Osteocyte (in vitro differentiated cells): ENCODE data around the gene POGLUT3. TPM values are rescaled to one million over a fixed set of nuclear protein-coding genes. Genes with fewer than 3 reads are reported as not detected.

Experiments used
- DNase-seq: peaks from one replicate; pipeline ENCODE4 v3.0.0; 2021; ENCODE audit warnings: mixed read lengths; ENCODE audit not compliant: unreplicated experiment; ENCODE audit errors: extremely low spot score
- H3K27ac Mint-ChIP-seq: one replicate; pipeline ENCODE4 v1.8.0; 2021; ENCODE audit warnings: mild to moderate bottlenecking, mixed read lengths; ENCODE audit not compliant: unreplicated experiment
- H3K27me3 Mint-ChIP-seq: one replicate; pipeline ENCODE4 v1.8.0; 2021; ENCODE audit warnings: mixed read lengths; ENCODE audit not compliant: unreplicated experiment
- H3K36me3 Mint-ChIP-seq: one replicate; pipeline ENCODE4 v1.8.0; 2021; ENCODE audit warnings: mixed read lengths; ENCODE audit not compliant: unreplicated experiment
- H3K4me1 Mint-ChIP-seq: one replicate; pipeline ENCODE4 v1.8.0; 2021; ENCODE audit warnings: mixed read lengths; ENCODE audit not compliant: unreplicated experiment
- H3K4me3 Mint-ChIP-seq: one replicate; pipeline ENCODE4 v1.8.0; 2021; ENCODE audit warnings: mild to moderate bottlenecking, moderate library complexity, mixed read lengths; ENCODE audit not compliant: unreplicated experiment
- H3K9me3 Mint-ChIP-seq: one replicate; pipeline ENCODE4 v1.8.0; 2021; ENCODE audit warnings: mixed read lengths; ENCODE audit not compliant: unreplicated experiment
- total RNA-seq: library from RNA; stranded (reverse); gene quantifications from 2 replicates; pipeline ENCODE4 v1.2.1, GENCODE V29; 2021
- TF ChIP-seq, protein P1 (sequence below): fragments of 200-600 bp; sonication (generic); IDR thresholded peaks from 2 replicates; pipeline ENCODE4 v1.5.0; 2021; ENCODE audit warnings: antibody characterized with exemption, mild to moderate bottlenecking, moderate library complexity

The POGLUT3 gene
- total RNA-seq, 1 donor from 2014 or later, result 50.7 TPM

DNA sequence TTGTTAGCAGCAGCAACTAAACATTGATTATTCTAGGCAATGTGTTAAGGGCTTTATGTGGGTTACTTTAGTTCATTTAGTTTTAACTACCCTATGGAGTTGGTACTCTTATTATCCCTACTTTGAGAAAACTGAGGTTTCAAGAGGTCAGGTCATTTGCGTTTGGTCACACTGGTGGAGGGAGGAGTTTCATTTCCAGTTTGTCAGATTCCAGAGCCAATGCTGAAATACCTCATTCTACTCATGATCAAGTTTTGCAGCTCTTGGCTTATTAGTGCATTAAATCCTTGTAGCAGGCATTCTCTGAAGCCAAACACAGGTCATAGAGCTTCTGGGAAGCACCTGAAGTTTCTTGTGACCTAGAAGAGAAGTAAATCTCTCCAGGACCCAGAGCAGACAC is 24.1 kb upstream of the POGLUT3 start:
- peaks cover 2% of the 10 kb centered on the region for H3K4me1 Mint-ChIP-seq
- DNase-seq, result no peak
- H3K36me3 Mint-ChIP-seq, result no peaks in the 10 kb centered on the region
- no peak overlapping the region for H3K4me3 Mint-ChIP-seq
- no peaks in the 10 kb centered on the region for H3K9me3 Mint-ChIP-seq
- TF ChIP-seq, protein P1, sequence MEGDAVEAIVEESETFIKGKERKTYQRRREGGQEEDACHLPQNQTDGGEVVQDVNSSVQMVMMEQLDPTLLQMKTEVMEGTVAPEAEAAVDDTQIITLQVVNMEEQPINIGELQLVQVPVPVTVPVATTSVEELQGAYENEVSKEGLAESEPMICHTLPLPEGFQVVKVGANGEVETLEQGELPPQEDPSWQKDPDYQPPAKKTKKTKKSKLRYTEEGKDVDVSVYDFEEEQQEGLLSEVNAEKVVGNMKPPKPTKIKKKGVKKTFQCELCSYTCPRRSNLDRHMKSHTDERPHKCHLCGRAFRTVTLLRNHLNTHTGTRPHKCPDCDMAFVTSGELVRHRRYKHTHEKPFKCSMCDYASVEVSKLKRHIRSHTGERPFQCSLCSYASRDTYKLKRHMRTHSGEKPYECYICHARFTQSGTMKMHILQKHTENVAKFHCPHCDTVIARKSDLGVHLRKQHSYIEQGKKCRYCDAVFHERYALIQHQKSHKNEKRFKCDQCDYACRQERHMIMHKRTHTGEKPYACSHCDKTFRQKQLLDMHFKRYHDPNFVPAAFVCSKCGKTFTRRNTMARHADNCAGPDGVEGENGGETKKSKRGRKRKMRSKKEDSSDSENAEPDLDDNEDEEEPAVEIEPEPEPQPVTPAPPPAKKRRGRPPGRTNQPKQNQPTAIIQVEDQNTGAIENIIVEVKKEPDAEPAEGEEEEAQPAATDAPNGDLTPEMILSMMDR, result no peak
- no peaks in the 10 kb centered on the region for H3K27me3 Mint-ChIP-seq
- H3K27ac Mint-ChIP-seq, result no peak overlapping the region

DNA sequence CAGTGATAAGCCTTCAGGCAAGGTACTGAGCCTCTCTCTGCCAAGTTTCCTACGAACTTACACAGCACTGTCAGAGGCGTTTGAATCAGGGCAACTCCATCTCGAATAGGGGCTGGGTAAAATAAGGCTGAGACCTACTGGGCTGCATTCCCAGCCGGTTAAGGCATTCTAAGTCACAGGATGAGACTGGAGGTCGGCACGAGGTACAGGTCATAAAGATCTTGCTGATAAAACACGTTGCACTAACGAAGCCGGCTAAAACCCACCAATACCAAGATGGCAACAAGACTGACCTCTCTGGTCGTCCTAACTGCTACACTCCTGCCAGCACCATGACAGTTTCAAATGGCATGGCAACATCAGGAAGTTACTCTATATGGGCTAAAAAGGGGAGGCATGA is 20.4 kb upstream of the POGLUT3 start:
- DNase-seq, result no peak

DNA sequence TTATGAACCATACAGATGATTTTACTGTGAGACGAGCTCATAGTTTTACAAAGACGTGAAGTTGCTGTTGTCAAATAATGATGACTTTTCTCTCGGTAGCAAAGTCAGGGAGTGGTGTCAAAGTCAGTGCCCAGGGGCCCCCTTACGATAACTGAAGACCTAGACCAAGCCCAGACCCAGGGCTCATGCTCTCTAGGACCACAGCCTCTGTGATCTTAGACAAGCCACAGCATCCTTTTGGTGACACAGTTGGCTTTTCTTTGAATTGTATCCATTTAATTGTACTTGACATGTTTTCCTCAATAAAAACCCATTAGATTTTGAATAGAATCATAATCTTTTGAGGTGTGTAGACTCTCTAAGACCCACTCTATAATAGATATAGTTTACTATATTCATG is 17.9 kb upstream of the POGLUT3 start:
- H3K27ac Mint-ChIP-seq, result no peak overlapping the region
- no peak overlapping the region for H3K4me3 Mint-ChIP-seq
- peaks cover 29% of the 10 kb centered on the region for H3K4me1 Mint-ChIP-seq
- H3K9me3 Mint-ChIP-seq, result no peaks in the 10 kb centered on the region
- no peaks in the 10 kb centered on the region for H3K27me3 Mint-ChIP-seq
- H3K36me3 Mint-ChIP-seq, result no peaks in the 10 kb centered on the region
- TF ChIP-seq, protein P1, result no peak
- DNase-seq, result no peak

More for the DNA sequence above, 20.4 kb upstream of the POGLUT3 start:
- H3K4me3 Mint-ChIP-seq, result no peak overlapping the region
- H3K27ac Mint-ChIP-seq, result no peak overlapping the region
- no peaks in the 10 kb centered on the region for H3K36me3 Mint-ChIP-seq
- TF ChIP-seq, protein P1, result no peak
- peaks cover 11% of the 10 kb centered on the region for H3K4me1 Mint-ChIP-seq
- no peaks in the 10 kb centered on the region for H3K27me3 Mint-ChIP-seq
- no peaks in the 10 kb centered on the region for H3K9me3 Mint-ChIP-seq

DNA sequence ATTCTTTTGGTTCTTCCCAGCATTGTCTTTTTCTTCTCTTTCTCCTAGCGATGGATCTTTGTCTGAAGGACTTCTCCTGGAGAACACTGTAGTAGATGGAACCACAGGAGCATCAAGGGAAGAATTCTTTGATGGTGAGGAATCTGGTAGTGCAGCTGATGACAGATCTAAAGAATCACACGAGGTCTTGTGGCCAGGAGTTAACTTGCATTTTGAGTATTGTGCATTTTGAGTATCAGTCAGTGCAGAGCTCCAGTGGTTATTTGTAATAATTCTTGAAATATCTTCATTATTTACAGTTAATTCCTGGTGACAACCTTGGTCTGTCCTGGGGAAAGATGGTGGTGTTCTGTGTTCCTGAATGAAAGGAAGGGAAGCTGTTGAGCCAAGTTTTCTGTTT is 14.5 kb upstream of the POGLUT3 start:
- no peaks in the 10 kb centered on the region for H3K27me3 Mint-ChIP-seq
- H3K4me1 Mint-ChIP-seq, result peaks cover 29% of the 10 kb centered on the region
- no peaks in the 10 kb centered on the region for H3K9me3 Mint-ChIP-seq
- H3K4me3 Mint-ChIP-seq, result no peak overlapping the region
- no peak overlapping the region for H3K27ac Mint-ChIP-seq
- TF ChIP-seq, protein P1, result no peak
- H3K36me3 Mint-ChIP-seq, result no peaks in the 10 kb centered on the region
- DNase-seq, result no peak

DNA sequence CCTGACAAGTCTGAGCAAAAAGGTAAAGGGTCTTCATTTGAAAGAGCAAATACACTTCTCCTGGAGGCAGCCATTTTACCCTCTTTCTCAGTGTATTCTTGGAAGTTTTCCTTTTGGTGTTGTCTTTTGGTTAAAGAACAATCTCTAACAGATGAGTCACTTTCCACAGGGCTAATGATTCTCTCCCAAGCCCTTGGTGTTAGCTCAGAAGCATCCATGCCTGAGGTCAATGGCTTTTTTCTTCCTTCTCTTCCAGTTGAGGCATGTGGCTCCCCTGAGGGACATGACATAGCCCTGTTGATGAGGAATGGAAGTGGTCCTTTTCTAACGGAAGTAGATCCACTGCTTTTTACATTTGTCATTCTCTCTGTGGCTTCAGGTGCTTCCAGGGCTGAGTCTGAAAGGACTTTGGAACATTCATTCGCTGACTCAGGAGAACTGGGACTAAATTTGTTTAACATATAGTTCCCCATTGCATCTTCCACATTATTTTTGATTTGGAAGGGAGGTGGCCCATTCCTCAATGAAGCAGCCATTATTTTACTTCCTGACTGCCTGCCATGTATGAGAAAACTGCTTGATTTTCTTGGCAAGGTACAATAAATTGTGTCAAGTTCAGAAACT is 13.8 kb upstream of the POGLUT3 start:
- H3K9me3 Mint-ChIP-seq, result no peaks in the 10 kb centered on the region
- TF ChIP-seq, protein P1, result no peak
- no peak for DNase-seq
- H3K4me1 Mint-ChIP-seq, result peaks cover 29% of the 10 kb centered on the region
- H3K27me3 Mint-ChIP-seq, result no peaks in the 10 kb centered on the region
- H3K27ac Mint-ChIP-seq, result peak overlapping the region; percentile 35
- no peak overlapping the region for H3K4me3 Mint-ChIP-seq
- H3K36me3 Mint-ChIP-seq, result no peaks in the 10 kb centered on the region
